GM18951 (cell line): ENCODE results near the gene KIF22.
"Not testable (repeated sequence)": the region's sequence is repeated elsewhere in the genome, so short reads cannot be mapped to it uniquely, and the experiment has no call there.

ENCODE experiments used
- POLR2A ChIP-seq: IDR thresholded peaks from 4 replicates; pipeline ENCODE4 v1.6.1; 2011; ENCODE audit warnings: mild to moderate bottlenecking; ENCODE audit not compliant: insufficient read length, insufficient read depth; ENCODE audit errors: extremely low read depth
- in situ Hi-C: fragments of 300-500 bp; cut with MboI; formaldehyde crosslinking; loops from one replicate; pipeline ENCODE4 v1.12.0; 2022; ENCODE audit warnings: low sequenced_read_pairs, mixed read lengths, inconsistent platforms; ENCODE audit not compliant: unreplicated experiment

KIF22 gene

DNA sequence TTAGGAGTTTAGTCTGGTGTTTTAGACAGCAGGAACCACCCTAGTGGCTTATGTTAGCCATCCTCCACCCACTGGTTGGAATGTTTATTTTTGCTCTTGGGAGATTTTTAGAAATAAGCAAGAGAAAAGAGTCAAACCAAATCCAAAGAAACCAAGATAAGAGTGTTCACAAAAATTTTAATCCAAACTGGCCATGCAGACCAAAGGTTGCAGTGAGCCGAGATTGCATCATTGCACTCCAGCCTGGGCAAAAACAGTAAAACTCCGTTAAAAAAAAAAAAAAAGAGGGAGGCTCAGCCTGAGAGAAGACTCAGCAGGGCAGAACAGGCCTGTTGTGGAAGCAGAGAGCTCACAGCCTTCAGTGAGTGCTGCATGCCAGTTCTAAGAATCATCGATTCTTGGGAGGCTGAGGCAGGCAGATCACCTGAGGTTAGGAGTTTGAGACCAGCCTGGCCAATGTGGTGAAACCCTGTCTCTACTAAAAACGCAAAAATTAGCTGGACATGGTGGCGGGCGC is 32.5 kb upstream of the KIF22 start:
- in situ Hi-C loops = no loop called here
- no peak for TF ChIP-seq POLR2A

DNA sequence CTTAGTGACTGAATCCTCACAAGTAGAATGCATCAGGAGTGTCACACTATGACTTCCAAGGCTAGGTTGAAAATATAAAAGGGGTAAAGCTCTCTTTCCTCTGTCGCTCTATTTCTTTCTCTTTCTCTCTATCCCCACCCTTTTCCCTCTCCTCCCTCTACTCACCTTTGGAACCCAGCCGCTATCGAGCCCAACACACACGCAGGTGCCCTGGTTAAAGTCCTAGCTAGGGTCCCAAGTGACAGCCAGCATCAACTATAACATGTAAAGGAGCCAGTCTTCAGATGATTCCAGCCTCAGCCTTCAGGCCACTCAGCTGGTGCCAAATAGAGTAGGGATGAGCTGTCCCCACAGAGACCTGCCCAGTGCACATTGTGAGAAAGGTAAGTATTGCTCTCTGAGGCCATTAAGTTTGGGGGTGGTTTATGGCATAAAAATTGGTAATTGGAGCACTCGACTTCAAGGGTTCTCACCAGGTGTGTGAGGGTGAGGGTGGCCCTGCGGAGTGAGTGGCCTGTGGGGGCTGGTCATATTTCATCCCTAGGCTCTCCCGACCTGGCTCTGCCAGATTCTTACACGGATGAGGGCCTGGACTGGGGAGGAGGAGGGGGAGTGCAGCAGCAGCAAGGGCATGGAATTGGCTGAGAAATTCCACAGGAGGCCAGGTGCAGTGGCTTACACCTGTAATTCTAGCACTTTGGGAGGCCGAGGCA is 29.8 kb upstream of the KIF22 start:
- in situ Hi-C loops = no loop called here
- no peak for TF ChIP-seq POLR2A

DNA sequence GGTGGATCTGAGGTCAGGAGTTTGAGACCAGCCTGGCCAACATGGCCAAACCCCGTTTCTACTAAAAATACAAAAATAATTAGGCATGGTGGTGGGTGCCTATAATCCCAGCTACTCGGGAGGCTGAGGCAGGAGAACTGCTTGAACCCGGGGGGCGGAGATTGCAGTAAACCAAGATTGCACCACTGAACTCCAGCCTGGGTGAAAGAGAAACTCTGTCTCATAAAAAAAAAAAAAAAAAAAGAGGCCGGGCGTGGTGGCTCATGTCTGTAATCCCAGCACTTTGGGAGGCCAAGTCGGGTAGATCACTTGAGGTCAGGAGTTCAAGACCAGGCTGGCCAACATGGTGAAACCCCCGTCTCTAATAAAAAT is 29.3 kb upstream of the KIF22 start:
- in situ Hi-C loops = not testable (repeated sequence)

DNA sequence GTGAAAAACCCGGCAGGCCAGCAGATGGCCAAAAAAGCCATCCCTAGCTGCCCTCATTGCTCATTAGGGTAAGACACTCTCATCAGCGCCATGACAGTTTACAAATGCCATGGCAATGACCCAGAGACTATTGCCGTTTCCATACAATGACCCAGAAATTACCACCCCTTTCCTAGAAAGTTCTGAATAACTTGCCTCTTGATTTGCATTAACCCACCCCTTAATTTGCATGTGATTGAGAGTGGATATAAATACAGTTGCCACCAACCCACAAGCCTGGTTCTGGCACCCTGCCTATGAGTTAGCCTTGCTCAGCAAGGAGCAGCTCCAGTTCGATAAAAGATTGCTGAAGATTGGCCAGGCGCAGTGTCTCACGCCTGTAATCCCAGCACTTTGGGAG is 28.7 kb upstream of the KIF22 start:
- TF ChIP-seq POLR2A = no peak
- in situ Hi-C loops = no loop called here

GRCh38 chr16:29763326-29763725 is 27.2 kb upstream of the KIF22 start:
- TF ChIP-seq POLR2A = no peak
- in situ Hi-C loops = no loop called here

DNA sequence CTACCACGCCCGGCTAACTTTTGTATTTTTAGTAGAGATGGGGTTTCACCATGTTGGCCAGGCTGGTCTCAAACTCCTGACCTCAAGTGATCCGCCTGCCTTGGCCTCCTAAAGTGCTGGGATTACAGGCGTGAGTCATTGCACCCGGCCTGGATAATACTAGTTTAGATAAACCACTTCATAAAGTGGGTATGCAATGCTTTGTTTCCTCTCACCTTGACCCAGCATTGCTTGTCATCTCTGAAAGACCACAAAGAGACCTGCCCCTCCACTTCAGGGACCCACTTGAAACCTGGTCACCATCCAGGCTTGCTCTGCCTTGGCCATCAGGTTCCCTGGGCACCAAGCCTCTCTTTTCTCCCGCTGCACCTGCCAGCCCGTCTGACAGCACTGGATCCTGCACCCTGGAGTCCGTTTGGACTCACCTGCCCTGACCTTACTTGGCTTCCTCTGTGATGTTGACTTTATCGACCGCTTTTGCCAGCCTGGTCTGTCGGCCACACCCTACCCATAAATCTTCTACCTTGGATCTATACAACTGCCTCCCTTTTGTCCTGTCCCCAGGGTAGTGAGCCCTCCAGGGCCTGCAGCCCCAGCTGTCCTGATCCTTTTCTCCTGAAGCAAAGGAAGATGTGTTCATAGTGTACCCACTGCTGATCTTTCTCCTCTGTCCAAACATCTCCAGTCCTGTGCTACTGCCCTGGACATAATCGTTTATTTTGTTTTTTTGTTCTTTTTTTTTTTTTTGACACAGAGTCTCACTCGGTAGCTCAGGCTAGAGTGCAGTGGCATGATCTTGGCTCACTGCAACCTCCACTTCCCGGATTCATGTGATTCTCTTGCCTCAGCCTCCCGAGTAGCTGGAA is 25.2 kb upstream of the KIF22 start:
- in situ Hi-C loops = no loop called here
- no peak for TF ChIP-seq POLR2A

DNA sequence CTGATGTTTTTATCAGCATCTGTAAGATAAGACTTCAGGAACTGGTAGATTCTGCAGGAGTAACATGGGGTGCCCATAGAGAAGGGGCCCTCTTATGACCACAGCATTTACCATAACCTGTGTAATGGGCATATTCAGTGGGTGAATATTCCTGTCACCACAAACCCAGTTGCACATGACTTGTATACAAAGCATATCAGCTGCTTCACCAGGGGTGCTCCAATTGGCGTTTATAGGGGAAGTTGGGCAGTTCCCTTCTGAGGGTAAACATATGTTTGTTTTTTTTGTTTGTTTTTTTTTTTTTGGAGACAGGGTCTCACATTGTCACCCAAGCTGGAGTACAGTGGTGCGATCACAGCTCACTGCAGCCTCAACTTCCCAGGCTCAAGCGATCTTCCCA is 24.0 kb upstream of the KIF22 start:
- in situ Hi-C loops = no loop called here
- TF ChIP-seq POLR2A = no peak

DNA sequence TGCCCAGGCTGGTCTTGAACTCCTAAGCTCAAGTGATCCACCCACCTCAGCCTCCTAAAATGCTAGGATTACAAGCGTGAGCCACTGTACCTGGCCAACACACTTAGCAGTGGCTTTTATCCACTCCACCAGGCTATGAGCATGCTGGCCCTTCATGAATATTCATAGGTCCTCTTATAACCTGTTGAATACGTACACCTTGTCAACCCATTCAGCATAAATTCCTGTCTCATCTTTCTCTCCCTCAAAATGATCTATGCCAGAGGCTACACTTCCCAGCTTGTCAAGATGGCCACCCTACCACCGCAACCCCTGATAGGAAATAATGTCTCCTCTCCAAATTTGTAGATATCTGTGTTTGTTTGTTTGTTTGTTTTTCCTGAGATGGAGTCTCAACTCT is 23.5 kb upstream of the KIF22 start:
- no peak for TF ChIP-seq POLR2A
- in situ Hi-C loops = no loop called here

- in situ Hi-C loops = no loop called here
- no peak for TF ChIP-seq POLR2A
Observed at GRCh38 chr16:29769507-29769906, 21.0 kb upstream of the KIF22 start.

GRCh38 chr16:29770250-29770929 is 20.2 kb upstream of the KIF22 start:
- in situ Hi-C loops = no loop called here
- TF ChIP-seq POLR2A = no peak

DNA sequence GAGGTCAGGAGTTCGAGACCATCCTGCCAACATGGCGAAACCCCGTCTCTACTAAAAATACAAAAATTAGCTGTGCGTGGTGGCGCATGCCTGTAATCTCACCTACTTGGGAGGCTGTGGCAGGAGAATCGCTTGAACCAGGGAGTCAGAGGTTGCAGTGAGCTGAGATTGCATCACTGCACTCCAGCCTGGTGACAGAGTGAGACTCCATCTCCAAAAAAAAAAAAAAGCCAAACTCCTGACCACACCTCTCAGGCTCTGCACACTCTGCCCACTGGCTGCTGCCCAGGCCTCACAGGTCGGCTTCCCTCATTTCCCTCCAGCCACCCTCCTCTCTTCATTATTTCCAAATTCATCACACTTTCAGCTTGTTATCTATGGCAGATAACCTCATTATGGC is 18.2 kb upstream of the KIF22 start:
- in situ Hi-C loops = not testable (repeated sequence)

DNA sequence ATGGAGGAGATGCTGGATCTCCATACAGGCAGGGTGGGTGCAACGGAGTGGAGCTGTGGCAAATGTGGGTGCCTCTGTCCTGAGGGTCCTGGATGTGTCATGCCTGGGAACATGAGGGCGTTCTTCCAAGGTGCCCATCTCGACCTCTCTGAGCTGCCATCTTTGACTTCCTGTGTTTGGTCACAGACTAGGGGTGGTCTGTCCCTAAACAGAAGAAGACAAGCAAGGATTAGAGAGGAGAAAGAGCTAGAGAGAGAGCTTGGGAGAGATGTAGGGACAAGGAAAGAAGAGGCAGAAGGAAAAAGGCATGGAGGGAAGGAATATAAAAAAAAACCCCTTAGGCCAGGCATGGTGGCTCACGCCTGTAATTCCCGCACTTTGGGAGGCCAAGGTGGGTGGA is 15.8 kb upstream of the KIF22 start:
- in situ Hi-C loops = no loop called here

GRCh38 chr16:29775742-29776408 is 14.7 kb upstream of the KIF22 start:
- TF ChIP-seq POLR2A = no peak
- in situ Hi-C loops = no loop called here

More for the DNA sequence above, 15.8 kb upstream of the KIF22 start:
- no peak for TF ChIP-seq POLR2A
